Stimulated activated CD8-positive, alpha-beta memory T cell treated with anti-CD3 and anti-CD28 coated beads, Interleukin-12 subunit alpha, Interleukin-12 subunit beta, amount 100 ng/mL, for 24 hours (primary cell): Measurements from ENCODE around the gene CLIP4.
"Not testable (repeated sequence)": the region's sequence is repeated elsewhere in the genome, so short reads cannot be mapped to it uniquely, and the experiment has no call there.

ENCODE experiments used
- DNase-seq: peaks from one replicate; pipeline ENCODE4 v3.0.0-alpha.2; 2020; ENCODE audit errors: extremely low read depth

CLIP4 gene

GRCh38 chr2:29114946-29115609, at the start of gene CLIP4:
Gene CLIP4 (plus strand): TSS chr2:29115415. CDS start chr2:29121389, 5,974 bp downstream.
- peak; percentile 49 for DNase-seq

GRCh38 chr2:29066271-29066860, 48.8 kb upstream of the CLIP4 start:
- DNase-seq = no peak

- no peak for DNase-seq
Observed at GRCh38 chr2:29066997-29067605, 48.1 kb upstream of the CLIP4 start.

GRCh38 chr2:29068513-29068912, 46.7 kb upstream of the CLIP4 start:
- DNase-seq = no peak

- DNase-seq = no peak
Observed at GRCh38 chr2:29070526-29070925, 44.7 kb upstream of the CLIP4 start.

GRCh38 chr2:29071032-29071975, 43.9 kb upstream of the CLIP4 start:
- DNase-seq = no peak

DNA sequence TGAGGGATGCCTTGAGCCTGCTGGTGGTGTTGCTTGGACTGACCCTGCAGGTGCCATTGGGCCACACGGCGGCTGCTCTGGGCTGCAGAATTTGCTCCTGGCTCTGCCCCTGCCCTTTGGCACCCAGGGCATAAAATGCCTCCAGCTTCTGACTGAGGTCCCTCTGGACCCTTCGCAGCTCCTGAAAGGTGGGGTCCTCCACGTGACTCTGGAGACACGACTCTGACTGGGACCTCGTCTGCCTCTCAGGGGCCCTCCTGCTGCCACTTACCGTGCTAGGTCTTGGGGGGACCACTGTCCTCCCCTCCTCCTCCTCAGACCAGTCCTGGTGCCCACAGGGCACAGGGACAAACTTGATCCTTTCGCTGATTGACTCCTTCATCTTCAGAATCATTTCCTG, 43.0 kb upstream of the CLIP4 start:
- no peak for DNase-seq

DNA sequence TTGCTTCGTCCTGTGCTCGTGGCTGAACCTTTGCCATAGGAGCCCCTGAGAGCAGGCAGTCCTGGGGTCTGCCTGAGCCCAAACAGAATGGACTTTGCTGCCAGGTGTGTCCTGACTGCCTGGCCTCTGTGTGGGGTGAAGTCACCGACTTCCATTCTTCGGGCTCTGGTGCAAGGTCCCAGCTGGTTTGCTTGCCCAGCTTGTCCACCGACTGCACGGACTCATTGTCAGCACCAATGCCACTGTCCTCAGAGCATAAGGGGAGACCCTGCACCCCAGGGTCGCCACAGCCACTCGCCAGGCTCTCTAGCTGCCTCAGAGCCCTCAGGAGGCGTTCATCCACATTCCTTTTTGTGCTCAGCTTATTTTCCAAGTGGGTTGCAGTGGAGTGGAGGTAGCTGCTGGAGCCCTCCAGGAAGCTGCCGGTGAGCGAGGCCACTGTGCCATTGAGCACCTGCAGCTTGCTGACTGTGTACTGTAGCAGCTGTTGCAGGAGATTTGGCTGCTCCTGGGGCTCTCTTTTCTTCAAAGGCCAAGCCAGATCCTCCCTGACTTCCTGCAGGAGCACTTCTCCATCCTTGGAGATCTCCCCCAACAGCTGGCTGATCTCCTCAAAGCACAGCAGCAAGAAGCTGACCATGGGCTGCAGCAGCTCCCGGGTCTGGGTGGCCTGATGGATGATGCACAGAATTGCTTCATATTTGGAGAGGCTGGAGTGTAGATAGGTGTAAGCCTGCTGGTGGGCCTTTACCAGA, 42.1 kb upstream of the CLIP4 start:
- DNase-seq = no peak

- no peak for DNase-seq
Observed at GRCh38 chr2:29073933-29074332, 41.3 kb upstream of the CLIP4 start.

DNA sequence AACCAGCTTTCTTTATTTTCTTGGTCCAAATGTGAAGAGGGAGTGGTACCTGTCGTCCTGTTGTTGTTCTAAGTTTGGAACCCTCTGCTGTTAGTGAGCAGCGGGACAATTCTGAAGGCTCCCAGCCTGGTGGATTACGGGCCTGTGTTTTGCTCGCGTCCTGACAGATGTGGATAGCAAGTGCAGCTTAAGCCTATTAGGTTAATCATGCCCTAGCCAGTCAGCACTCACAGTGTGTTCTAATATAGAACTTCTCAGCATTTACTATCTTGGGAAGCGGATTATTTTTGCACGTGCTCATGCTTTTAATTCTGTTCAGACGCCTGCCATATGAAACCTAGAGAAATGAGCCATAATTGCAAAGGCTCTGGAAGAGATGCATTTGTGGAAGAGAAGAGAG, 40.8 kb upstream of the CLIP4 start, which contains the start of gene PCARE:
Gene PCARE (minus strand): TSS at position 113 of the 400 bp plus-strand sequence. CDS start 262 bp downstream, outside the sequence.
- no peak for DNase-seq

DNA sequence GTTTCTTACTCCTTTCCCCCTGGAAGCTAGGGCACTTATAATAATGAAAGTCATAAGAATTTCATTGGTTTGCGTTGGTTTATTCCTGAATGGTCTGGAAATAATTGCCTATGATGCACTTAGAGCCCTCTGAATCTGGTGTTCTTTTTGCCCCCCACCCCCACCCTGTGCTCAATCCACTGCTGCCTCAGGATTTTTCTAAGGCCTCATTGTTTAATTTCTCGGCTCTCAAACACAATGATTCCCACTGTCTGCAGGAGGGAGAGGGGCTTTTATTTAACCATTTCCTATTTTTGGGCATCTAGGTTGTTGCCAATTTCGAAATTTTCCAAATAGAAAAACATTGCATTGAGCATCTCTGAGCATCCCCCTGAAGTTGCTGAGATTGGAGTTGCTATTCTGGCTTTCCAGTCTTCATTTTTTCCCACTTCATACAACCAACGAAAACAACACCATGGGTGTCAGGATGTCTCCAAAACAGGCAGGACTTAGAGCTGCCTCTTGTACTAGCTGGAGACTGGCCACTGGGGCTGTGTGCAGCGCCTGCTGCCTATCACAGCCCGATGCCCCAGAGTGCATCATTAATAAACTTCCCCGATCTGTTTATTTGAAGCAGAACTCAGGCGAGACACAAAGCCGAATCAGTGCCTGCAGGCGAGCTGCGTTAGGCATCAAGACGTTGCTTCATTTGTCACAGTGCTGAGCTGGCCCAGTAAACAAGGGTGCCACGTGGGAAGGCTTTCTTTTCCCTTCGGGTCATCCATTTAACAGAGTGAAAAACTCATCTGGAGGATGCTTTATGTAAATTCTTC, 39.1 kb upstream of the CLIP4 start:
- DNase-seq = no peak

DNA sequence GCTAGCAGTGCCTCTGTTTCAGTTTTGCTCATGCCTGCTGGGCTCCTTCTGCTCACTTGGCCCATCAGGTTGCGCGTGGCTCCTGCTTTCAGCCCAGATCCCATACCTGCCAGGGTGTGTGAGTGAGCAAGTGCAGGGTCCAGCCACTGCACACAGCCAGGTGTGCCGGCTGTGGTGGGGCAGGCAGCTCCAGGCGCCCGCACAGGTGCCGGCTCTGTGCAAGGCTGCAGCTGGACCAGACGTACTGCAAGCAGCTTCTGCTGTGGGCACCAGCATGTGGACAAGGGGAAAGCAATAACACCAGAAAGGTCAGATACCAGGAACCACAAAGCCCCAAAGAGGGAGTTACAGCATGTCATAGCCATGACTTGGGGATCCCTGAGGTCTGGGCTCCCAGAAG, 35.3 kb upstream of the CLIP4 start:
- no peak for DNase-seq

- DNase-seq = no peak
Observed at GRCh38 chr2:29080886-29081743, 34.1 kb upstream of the CLIP4 start.

GRCh38 chr2:29082804-29083495, 32.3 kb upstream of the CLIP4 start:
- no peak for DNase-seq

DNA sequence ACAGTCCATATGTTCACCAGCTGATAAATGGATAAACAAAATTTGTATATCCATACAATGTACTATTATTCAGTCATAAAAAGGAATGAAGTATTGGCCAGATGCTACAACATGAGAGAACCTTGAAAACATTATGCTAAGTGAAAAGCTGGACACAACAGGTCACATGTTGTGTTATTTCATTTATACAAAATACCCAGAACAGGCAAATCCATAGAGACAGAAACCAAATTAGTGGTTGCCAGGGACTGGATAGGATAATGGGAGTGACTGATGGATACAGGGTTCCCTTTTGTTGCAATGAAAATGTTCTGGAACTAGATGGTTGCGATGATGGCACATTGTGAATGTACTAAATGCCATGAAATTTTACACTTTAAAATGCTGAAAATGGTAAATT, 30.7 kb upstream of the CLIP4 start:
- DNase-seq = no peak

DNA sequence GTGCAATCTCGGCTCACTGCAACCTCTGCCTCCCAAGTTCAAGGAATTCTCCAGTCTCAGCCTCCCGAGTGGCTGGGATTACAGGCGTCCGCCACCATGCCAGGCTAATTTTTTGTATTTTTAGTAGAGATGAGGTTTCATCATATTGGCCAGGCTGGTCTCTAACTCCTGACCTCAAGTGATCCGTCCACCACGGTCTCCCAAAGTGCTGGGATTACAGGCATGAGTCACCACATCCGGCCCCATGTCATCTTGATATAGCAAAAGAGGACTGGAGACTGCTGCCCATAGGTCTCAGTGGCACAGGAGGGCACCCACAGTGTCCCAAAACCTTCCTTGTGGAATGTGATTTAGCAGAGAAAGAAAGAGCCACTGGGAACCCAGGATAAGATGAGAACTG, 24.9 kb upstream of the CLIP4 start:
- DNase-seq = not testable (repeated sequence)

GRCh38 chr2:29096969-29097368, 18.2 kb upstream of the CLIP4 start:
- DNase-seq = no peak

GRCh38 chr2:29097569-29097968, 17.6 kb upstream of the CLIP4 start:
- no peak for DNase-seq

DNA sequence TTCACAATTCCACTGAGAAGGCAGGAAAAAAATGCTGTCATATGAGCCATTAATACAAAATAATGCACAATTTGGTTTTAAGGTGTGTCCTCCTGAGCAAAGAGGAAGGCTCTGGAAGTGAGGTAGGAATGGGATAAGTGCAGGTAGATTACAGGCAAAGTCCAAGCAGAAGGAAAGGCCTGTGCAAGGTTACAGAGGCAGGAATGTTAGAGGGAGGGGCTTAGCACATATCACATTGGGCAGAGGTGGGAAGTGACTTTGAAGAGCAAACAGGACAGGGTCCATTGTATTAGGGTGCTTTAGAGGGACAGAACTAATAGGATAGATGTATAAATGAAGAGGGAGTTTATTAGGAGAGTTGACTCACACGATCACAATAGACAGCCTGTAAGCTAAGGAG, 14.7 kb upstream of the CLIP4 start:
- DNase-seq = no peak
